ENCODE measurements around the gene AZIN2. TPM values are rescaled to one million over a fixed set of nuclear protein-coding genes. Genes with fewer than 3 reads are reported as not detected.
A peak's percentile ranks its signal among the peaks of the same experiment; 100 is the strongest.

AZIN2 gene
- total RNA-seq, 1 experiment from 2014 or later, result 2.3 TPM

- no peak for DNase-seq (ENCODE audit: low read depth)
These were observed 69.6 kb downstream of the AZIN2 start for GRCh38 chr1:33150522-33150921.

GRCh38 chr1:33151116-33151515 is 70.2 kb downstream of the AZIN2 start:
- no peak for DNase-seq (ENCODE audit: low read depth)

GRCh38 chr1:33152685-33153432 is 71.9 kb downstream of the AZIN2 start:
- no peak for DNase-seq (ENCODE audit: low read depth)

GRCh38 chr1:33153650-33154049 is 72.7 kb downstream of the AZIN2 start:
- DNase-seq (ENCODE audit: low read depth), result no peak

- no peak for DNase-seq (ENCODE audit: low read depth)
These were observed 75.1 kb downstream of the AZIN2 start for GRCh38 chr1:33155877-33156538.

- no peak for DNase-seq (ENCODE audit: low read depth)
These were observed 76.2 kb downstream of the AZIN2 start for GRCh38 chr1:33157131-33157530.

GRCh38 chr1:33158366-33158765 is 77.4 kb downstream of the AZIN2 start:
- DNase-seq (ENCODE audit: low read depth), result no peak

GRCh38 chr1:33159577-33159976 is 78.6 kb downstream of the AZIN2 start:
- DNase-seq (ENCODE audit: low read depth), result no peak

GRCh38 chr1:33161061-33161681 is 80.2 kb downstream of the AZIN2 start:
- DNase-seq (ENCODE audit: low read depth), result no peak

- DNase-seq (ENCODE audit: low read depth), result no peak
These were observed 81.2 kb downstream of the AZIN2 start for GRCh38 chr1:33162141-33162540.

GRCh38 chr1:33163621-33164519 is 82.9 kb downstream of the AZIN2 start:
- DNase-seq (ENCODE audit: low read depth), result peak; percentile 56

- DNase-seq (ENCODE audit: low read depth), result no peak
These were observed 84.3 kb downstream of the AZIN2 start for GRCh38 chr1:33165209-33165608.

- no peak for DNase-seq (ENCODE audit: low read depth)
These were observed 84.9 kb downstream of the AZIN2 start for GRCh38 chr1:33165809-33166208.

- DNase-seq (ENCODE audit: low read depth), result no peak
These were observed 86.9 kb downstream of the AZIN2 start for GRCh38 chr1:33167650-33168447.

GRCh38 chr1:33168556-33169289 is 87.8 kb downstream of the AZIN2 start:
- DNase-seq (ENCODE audit: low read depth), result no peak

- no peak for DNase-seq (ENCODE audit: low read depth)
These were observed 88.5 kb downstream of the AZIN2 start for GRCh38 chr1:33169290-33170055.

Data from HT1080 (cell line).